HG02678 (cell line): ENCODE measurements around the gene STPG2.

Experiments used
- ATAC-seq: cut with Tn5 transposase; IDR thresholded peaks from one replicate; pipeline ENCODE4 v1.9.1; 2021; ENCODE audit warnings: mild to moderate bottlenecking, moderate library complexity; ENCODE audit not compliant: unreplicated experiment

Gene STPG2

DNA sequence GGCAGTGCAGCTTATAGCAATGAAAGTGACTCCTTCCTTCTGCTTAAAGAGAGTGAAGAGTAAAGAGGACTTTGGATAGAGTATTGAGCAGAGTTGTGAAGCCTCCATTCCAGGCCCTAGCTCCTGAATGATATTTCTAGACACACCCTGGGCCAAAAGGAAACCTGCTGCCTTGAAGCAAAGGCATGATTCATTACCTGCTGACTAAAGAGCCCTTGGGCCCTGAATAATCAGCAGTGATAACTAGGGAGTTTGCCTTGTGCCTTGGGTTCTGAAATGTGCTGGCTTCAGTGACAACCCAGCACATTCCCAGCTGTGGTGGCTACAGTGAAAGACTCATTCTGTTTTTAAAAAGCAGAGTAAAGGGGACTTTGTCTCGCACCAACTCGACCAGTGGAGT is 49.2 kb downstream of the STPG2 start:
- no peak for ATAC-seq

GRCh38 chr4:98093662-98094061 is 49.6 kb downstream of the STPG2 start:
- ATAC-seq, result no peak

DNA sequence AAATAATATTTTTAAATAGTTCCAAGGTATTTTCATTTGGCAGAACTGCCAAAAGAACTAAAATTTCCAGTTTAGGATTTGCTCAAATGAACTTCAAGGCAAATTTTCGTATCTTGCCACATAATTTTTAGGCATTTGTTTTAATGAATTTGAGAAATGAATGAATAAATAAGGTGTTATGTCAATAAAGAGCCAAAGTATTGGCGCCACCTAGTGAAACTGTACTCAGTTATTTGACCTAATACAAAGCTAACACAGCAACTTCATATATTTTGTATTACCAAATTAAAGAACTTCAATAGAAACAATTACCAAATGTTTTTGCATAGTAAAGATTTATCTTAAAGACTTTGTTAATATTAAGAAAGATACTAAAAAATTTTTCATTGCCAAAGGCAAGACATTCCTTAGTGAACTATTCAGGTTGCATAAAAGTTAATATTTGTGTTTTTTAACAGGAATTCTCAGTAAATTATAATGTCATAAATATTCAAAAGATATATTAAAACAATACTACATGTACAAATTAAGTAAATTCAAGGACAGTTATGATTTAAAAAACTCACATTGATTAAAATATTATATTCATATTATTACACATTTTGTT is 50.3 kb downstream of the STPG2 start:
- ATAC-seq, result no peak

DNA sequence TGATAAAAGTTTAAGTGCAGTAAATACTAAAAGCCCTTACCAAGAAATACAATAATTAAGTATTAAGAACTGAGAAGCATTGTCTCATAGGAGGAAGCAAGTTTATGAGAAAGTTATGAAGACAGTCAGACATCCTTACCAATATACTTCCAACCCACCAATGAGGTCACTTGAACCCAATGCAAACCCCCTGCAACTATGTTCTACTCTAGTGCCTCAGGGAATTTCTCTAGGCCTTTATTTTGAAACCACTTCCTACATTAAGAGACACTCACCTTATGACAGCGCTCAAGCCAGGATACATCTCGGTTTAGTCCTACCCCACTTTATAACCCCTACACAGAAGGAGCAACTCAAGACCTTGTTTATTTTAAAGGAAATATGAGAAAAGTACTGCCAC is 61.3 kb downstream of the STPG2 start:
- ATAC-seq, result no peak

DNA sequence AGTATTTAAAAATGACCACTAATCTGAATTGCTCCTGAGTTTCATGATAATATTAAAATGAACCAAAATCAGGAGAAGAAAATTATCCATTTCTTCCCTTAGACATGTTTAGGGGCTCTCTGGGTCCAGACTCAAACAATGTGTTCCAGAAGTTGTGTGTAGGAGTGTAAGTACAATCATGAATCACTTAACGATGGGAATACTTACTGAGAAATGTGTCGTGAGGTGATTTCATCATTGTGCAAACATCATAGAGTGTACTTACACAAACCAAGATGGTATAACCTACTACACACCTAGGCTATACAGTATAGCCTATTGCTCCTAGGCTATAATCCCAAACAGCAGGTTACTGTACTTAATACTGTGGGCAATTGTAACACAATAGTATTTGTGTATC is 74.8 kb downstream of the STPG2 start:
- ATAC-seq, result no peak

GRCh38 chr4:98055800-98056501 is 87.3 kb downstream of the STPG2 start:
- no peak for ATAC-seq

DNA sequence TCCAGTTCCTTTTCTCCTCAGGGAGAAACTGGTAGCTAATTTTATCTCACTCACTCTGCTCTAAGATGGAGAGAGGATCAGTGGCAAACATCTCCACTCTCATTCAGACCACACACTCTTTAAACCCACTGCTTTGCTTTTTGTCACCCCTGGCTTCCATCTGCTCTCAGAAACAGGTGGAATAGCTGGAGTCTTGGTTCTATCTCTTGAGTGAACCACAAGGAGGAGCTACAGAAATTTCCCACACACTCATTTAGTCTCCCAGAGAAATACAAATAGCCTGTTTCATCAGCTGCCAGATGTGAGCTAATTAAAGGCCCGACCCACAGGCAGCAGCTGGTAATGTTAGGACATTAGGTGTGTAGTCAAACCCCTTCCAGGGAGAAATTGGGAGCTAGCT is 96.6 kb downstream of the STPG2 start:
- ATAC-seq, result no peak

- ATAC-seq, result no peak
Observed at GRCh38 chr4:98030059-98030458, 113.2 kb downstream of the STPG2 start.

- ATAC-seq, result no peak
Observed at GRCh38 chr4:98027827-98028226, 115.4 kb downstream of the STPG2 start.

DNA sequence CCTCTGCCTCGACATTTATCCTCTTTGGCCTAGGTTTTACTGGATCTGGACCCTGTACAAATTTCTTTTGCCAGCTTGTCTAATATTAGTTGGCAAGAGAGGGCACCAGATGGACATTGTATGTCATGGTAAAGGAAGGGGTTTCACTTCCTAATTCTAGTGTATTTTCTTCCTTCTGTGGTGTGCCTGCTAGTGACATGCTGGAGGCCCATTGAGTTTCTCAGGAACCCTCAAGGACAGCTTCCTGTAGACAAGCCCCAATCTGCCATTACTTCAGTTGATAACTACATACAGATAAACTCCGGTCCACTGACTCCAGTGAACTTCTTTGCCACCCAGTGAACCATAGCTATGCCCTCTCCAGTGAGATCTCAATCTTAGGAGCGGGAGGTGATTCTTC is 116.9 kb downstream of the STPG2 start:
- ATAC-seq, result no peak

- no peak for ATAC-seq
Observed at GRCh38 chr4:98006814-98007412, 136.4 kb downstream of the STPG2 start.

DNA sequence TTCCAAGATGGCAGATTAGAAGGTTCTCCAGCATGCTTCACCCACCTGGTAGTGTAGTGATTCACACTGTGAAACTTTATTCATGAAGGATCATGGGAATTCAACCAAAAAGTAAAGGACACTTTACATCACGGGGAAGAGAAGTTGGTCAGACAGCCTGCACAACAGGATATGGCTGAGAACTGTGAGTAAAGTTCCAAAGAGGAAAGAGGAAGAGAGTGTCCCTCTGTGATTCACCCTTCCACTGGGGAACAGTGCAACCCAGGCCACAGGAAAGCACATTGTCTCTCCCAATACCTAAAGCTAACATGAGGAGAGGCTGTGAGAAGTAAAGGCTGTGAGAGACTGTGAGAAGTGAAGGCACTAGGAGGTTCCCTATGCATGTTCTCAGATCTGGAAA is 137.2 kb downstream of the STPG2 start:
- ATAC-seq, result no peak

GRCh38 chr4:98000940-98001339 is 142.3 kb downstream of the STPG2 start:
- no peak for ATAC-seq

- ATAC-seq, result no peak
Observed at GRCh38 chr4:97998203-97998602, 145.1 kb downstream of the STPG2 start.

- ATAC-seq, result no peak
Observed at GRCh38 chr4:97994765-97995465, 148.4 kb downstream of the STPG2 start.

DNA sequence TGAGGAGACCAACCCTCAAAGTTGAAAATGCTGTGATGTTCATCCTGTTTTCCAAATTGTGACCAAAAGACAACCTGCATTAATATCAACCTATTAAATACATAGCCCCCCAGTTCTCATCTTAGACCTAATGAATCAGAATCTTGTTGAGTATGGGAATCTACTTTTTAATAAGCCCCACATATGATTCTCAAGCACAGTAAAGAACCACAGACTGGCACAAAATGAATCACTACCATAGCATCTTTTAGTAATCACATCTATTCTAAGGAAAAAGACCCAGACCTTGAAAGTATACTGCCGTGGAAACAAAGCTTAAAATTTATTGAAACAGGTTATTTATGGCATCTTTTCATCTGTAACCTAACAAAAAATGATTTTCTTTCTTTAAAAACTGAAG is 152.9 kb downstream of the STPG2 start:
- ATAC-seq, result no peak

DNA sequence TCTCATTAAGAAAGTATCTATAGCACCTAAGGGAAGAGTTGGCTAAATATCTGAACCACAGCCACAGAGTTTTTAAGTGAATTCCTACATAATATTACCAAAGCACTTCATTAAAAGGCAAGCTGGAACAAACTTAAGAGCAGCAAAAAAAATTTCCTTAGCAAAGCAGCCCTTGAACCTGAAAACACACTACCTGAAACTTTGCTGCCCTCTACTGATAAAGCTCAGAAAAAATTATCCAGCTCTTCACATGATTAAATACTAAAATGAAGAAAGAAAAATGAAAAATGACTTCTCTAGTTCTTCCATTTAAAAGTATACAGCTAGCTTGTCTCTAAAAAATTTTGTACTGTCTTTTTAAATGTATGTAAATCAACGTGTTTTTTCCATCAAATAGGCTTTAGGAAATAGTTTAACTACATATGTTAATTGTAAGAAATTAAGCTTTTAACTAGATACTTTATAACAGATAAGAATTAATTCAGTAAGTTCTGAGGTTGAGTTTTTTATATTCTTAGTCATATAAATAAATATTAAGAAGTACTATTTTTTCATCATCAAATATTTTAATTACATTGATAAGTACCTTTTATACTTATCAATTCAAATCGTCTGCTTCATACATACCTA is 156.1 kb downstream of the STPG2 start:
- no peak for ATAC-seq

DNA sequence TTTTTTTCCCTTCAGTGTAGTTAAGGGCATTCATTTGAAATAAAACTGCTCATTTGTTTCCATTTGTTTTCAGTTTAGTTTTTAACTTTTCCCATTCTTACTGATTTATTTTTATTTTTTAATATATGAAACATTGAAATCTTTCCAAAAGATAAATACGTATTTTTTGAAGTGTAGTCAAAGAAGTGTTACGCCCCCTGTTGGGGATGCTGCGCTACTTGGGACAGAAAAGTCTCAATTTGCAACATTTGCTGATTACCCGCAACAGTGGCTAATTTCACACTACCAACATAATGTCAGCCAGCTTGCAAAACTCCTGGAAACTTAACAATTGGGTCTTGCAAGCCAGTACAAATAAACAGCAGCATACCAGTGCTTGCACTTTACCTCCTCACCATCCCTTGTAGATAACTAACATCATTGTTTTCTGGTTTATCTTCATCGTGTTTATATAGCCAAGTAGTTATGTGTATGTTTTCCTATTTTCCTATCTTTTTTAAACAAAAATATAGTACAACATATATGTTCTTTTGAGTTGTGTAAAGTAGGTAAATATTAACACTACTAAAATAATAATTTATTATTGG is 158.6 kb downstream of the STPG2 start:
- ATAC-seq, result no peak

- ATAC-seq, result no peak
Observed at GRCh38 chr4:97978791-97979488, 164.3 kb downstream of the STPG2 start.

DNA sequence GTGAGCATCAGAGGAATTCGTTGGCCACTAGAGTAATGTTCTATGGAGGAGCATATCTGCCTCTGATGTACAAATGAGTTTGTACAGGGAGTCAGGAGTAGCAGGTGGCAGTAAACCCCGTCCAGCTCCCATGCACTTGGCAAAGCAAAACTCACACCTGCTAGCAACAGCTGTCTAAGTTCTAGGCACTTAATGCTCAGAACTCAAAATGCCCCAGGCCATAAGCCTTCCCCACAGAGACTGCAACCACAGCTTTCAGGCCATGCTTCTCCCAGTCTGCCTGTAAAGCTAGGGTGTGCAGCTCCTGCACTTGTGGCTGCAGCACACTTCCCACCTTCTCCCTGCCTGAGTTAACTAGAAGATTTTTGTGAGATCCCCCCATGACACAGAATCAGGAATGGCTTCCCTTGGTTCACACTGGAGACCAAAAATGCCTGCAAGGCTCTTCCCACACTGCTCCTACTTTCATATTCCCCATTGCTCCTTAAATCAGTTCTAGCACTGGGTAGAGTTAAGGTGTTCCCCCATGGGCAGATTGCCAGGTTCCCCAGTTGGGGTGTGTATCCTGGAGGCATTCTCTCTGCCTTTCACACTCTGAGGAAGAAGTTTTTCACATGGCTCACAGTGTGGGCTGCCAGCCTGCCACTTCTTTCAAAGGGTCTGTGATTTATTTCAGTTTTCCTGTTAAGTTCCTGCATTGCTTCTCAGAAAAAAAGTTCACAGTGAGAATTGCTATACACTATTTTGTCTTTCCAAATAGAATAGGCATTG is 189.9 kb downstream of the STPG2 start:
- ATAC-seq, result no peak
